ENCODE data around the gene MEPE.

GRCh38 chr4:87785731-87786509 is 46.8 kb upstream of the MEPE start:
- no peak for TF ChIP-seq CTCF (IDR thresholded peaks at IDR 0.05)
- no peak for TF ChIP-seq EZH2phosphoT487 (IDR thresholded peaks at IDR 0.05)
- TF ChIP-seq EZH2 (IDR thresholded peaks at IDR 0.05) = no peak
